Fibroblast of lung (primary cell): ENCODE measurements around the gene EFHD1. TPM values are rescaled to one million over a fixed set of nuclear protein-coding genes. Genes with fewer than 3 reads are reported as not detected.

Experiments
- DNase-seq, 2 donors: peaks; one replicate each; pipeline versions ENCODE4 v3.0.0 to v3.0.0-alpha.2; 2010; ENCODE audit warnings: low read depth in 2 of 2
- H2AFZ ChIP-seq: 2 replicates; pipeline ENCODE4 v1.5.1; 2012; ENCODE audit warnings: low read length, control low read depth, inconsistent platforms
- H3K27ac ChIP-seq: 2 replicates; pipeline ENCODE4 v1.5.1; 2011; ENCODE audit warnings: low read length, control low read depth; ENCODE audit not compliant: insufficient read depth
- H3K27me3 ChIP-seq: 2 replicates; pipeline ENCODE4 v1.5.1; 2011; ENCODE audit warnings: mild to moderate bottlenecking, low read length; ENCODE audit not compliant: control insufficient read depth, insufficient read depth
- H3K36me3 ChIP-seq: 2 replicates; pipeline ENCODE4 v1.5.1; 2011; ENCODE audit warnings: low read length; ENCODE audit not compliant: control insufficient read depth, insufficient read depth
- H3K4me1 ChIP-seq: 2 replicates; pipeline ENCODE4 v1.5.1; 2011; ENCODE audit warnings: low read length; ENCODE audit not compliant: control insufficient read depth, insufficient read depth; ENCODE audit errors: extremely low read depth
- H3K4me2 ChIP-seq: 2 replicates; pipeline ENCODE4 v1.5.1; 2011; ENCODE audit warnings: low read length, control low read depth; ENCODE audit not compliant: insufficient read depth; ENCODE audit errors: extremely low read depth
- H3K4me3 ChIP-seq, 4 experiments: fragments of 200-600 bp in 1 of 4; sonication (generic) in 1 of 4; replicated peaks in 1 of 4; 2 replicates each; pipeline ENCODE4 v1.5.1; 2011 to 2016; ENCODE audit warnings: low read length in 4 of 4, low read depth in 3 of 4, mild to moderate bottlenecking in 3 of 4, control low read depth in 2 of 4, inconsistent platforms in 1 of 4, mixed read lengths in 1 of 4; ENCODE audit not compliant: insufficient read depth in 1 of 4; ENCODE audit errors: control extremely low read depth in 1 of 4
- H3K79me2 ChIP-seq: 2 replicates; pipeline ENCODE4 v1.5.1; 2012; ENCODE audit warnings: mild to moderate bottlenecking, low read length, inconsistent platforms; ENCODE audit not compliant: control insufficient read depth, insufficient read depth
- H3K9ac ChIP-seq: 2 replicates; pipeline ENCODE4 v1.5.1; 2011; ENCODE audit warnings: mild to moderate bottlenecking, low read length, control low read depth; ENCODE audit not compliant: insufficient read depth
- H3K9me3 ChIP-seq: 2 replicates; pipeline ENCODE4 v1.5.1; 2012; ENCODE audit warnings: low read depth, low read length; ENCODE audit not compliant: control insufficient read depth, insufficient read depth
- H4K20me1 ChIP-seq: 2 replicates; pipeline ENCODE4 v1.5.1; 2011; ENCODE audit warnings: low read length; ENCODE audit not compliant: control insufficient read depth, insufficient read depth; ENCODE audit errors: extremely low read depth
- EZH2 ChIP-seq: IDR thresholded peaks from 2 replicates; pipeline ENCODE4 v1.5.1; 2012; ENCODE audit warnings: low read length, control low read depth, mild to moderate bottlenecking; ENCODE audit errors: missing control alignments
- polyA plus RNA-seq, 2 donors: library from polyadenylated mRNA; depleted of rRNA in 1 of 2; stranded (reverse) in 1 of 2; unstranded in 1 of 2; fragments of >200 nt; gene quantifications; 2 replicates each; pipeline ENCODE4 v1.2.1, GENCODE V29; 2011 to 2012; ENCODE audit warnings: missing spikeins in 1 of 2
- total RNA-seq: library from RNA; depleted of rRNA; stranded (reverse); fragments of >200 nt; gene quantifications from 2 replicates; pipeline ENCODE4 v1.2.1, GENCODE V29; 2014
- TF ChIP-seq, protein P1 (sequence below), 2 donors: IDR thresholded peaks in 1 of 2; conservative IDR thresholded peaks in 1 of 2; 1 replicate in 1 of 2; 2 replicates in 1 of 2; pipeline ENCODE4 v1.5.1; 2011 to 2012; ENCODE audit warnings: low read length in 2 of 2, control low read depth in 1 of 2, inconsistent platforms in 1 of 2, low read depth in 1 of 2, mild to moderate bottlenecking in 1 of 2

EFHD1 gene
- total and polyA plus RNA-seq, 2 donors (not counting 1 experiment from before 2014, with no cell fraction given): 0.83 TPM; not detected in 1

DNA sequence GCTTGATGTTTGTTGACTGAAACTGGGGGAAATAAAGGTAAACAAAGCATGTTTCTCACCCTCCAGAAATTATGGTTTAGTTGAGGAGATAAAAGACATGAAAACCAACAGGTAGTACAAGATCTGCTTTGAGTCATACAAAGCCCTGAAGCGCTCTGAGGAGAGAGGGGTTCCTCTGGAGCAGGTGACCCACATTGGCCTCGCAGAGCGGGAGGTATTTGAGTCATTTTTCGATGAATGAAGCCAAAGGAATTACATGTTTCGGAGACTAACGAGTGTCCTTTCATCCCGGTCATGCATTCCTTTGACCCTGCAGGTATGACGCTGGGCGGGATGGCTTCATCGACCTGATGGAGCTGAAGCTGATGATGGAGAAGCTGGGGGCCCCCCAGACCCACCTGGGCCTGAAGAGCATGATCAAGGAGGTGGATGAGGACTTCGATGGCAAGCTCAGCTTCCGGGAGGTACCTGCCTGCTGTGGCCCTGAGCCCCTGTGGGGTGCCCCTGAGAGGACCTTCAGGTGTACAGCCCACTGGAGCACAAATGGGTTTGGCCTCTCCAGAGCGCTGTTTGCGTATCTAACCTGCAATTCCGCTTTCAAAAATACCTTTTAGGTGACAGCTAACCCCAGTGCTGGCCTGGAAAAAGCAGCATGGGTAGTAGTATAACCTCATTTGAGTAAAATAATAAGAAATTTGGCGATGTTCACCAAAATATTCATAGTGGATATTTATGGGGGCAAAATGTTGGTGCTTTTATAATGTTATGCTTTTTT is 29.3 kb downstream of the EFHD1 start:
- DNase-seq: no peak
- Histone ChIP-seq H3K36me3 (no peaks in the 10 kb centered on the region), H3K27me3 (no peaks in the 10 kb centered on the region), H2AFZ (no peak overlapping the region), H4K20me1 (no peaks in the 10 kb centered on the region), H3K27ac (no peak overlapping the region), H3K9me3 (no peaks in the 10 kb centered on the region), H3K79me2 (no peaks in the 10 kb centered on the region), H3K9ac (no peak overlapping the region), H3K4me3 (no peak overlapping the region), H3K4me2 (no peak overlapping the region), H3K4me1 (no peaks in the 10 kb centered on the region)
- TF ChIP-seq, protein P1, sequence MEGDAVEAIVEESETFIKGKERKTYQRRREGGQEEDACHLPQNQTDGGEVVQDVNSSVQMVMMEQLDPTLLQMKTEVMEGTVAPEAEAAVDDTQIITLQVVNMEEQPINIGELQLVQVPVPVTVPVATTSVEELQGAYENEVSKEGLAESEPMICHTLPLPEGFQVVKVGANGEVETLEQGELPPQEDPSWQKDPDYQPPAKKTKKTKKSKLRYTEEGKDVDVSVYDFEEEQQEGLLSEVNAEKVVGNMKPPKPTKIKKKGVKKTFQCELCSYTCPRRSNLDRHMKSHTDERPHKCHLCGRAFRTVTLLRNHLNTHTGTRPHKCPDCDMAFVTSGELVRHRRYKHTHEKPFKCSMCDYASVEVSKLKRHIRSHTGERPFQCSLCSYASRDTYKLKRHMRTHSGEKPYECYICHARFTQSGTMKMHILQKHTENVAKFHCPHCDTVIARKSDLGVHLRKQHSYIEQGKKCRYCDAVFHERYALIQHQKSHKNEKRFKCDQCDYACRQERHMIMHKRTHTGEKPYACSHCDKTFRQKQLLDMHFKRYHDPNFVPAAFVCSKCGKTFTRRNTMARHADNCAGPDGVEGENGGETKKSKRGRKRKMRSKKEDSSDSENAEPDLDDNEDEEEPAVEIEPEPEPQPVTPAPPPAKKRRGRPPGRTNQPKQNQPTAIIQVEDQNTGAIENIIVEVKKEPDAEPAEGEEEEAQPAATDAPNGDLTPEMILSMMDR (conservative IDR thresholded peaks at IDR 0.05 in 1 of 2, IDR thresholded peaks at IDR 0.05 in 1 of 2; ENCODE audit: low read depth in 1 of 2, low read length in 2 of 2): no peak
- no peak for TF ChIP-seq EZH2

DNA sequence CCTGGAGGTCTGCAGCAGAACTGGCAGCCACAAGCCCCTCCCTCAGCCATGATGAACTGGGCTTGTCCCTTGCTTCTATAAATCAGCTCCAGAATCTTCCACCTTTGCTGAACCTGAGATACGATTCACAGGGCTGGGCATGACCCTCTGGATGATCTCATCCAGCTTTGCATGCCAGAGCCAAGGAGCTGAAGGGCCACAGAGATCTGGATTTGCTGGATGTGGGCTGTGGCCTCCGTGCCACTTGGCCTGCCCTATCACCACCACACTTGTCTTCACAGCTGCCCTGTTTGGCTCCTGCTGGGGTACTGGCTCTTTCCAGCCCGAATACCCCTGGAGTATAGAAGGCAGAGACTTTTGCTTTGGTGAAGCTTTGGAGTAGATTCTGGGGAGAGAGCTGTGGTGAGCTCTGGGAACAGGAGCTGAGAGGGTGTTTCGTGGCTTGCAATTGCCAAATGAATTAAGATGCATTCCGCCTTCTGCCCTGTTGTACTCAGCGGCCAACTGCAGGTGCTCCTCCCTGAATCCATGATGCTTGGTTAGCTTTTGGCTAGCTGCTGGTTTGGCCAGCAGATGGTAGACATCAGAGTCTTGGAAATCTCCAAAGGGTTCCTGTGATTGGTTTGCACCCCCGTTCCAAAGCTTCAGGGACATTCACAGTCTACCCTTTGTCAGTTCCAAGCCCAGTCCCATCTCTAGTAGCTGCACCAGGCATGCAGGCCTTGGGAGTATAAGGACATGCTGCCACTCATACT is 32.8 kb downstream of the EFHD1 start:
- Histone ChIP-seq H3K79me2 (no peaks in the 10 kb centered on the region), H3K9me3 (no peaks in the 10 kb centered on the region), H3K4me1 (no peaks in the 10 kb centered on the region), H3K27me3 (no peaks in the 10 kb centered on the region), H2AFZ (no peak overlapping the region), H3K27ac (no peak overlapping the region), H3K36me3 (no peaks in the 10 kb centered on the region), H3K4me2 (no peak overlapping the region), H3K4me3 (no peak overlapping the region), H4K20me1 (no peaks in the 10 kb centered on the region), H3K9ac (no peak overlapping the region)
- DNase-seq: no peak
- TF ChIP-seq, protein P1 (conservative IDR thresholded peaks at IDR 0.05 in 1 of 2, IDR thresholded peaks at IDR 0.05 in 1 of 2; ENCODE audit: low read depth in 1 of 2, low read length in 2 of 2): no peak

DNA sequence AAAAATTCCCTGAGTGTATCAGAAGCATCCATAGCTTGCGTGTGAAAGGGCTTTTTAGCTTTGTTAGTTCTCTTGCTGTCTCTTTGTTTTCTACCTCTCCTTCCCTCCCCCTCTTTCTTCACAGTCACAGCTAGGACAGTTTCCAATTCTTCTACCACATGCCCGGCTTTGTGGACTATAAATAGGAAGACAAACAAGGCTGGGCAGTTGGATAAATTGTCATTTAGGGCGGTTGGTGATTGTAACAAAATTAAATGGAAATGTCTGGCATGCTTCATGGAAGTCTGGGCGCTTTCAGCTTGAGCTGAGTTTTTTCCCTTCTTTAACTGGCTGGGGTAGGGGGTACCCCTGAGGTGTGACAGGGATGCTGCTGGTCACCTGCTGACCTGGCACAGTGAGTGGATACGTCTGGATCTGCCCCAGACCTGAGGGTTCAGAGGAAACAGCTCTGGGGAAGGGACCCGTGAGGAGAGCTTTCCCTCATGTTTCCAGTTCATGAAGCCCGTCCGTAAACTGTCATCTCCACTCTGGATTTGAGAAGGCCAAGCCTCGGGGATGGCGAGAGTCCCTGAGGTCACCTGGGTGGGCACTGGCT is 34.7 kb downstream of the EFHD1 start:
- DNase-seq: peak in 1 of 2 donors; percentile 25
- no peak for TF ChIP-seq EZH2
- TF ChIP-seq, protein P1 (conservative IDR thresholded peaks at IDR 0.05 in 1 of 2, IDR thresholded peaks at IDR 0.05 in 1 of 2; ENCODE audit: low read depth in 1 of 2, low read length in 2 of 2): no peak
- no peak overlapping the region for H3K27ac ChIP-seq

More for the DNA sequence above, 34.7 kb downstream of the EFHD1 start:
- no peak overlapping the region for H3K9ac ChIP-seq
- no peak overlapping the region for H3K4me3 ChIP-seq
- H3K36me3 ChIP-seq: no peaks in the 10 kb centered on the region
- no peaks in the 10 kb centered on the region for H4K20me1 ChIP-seq
- H3K9me3 ChIP-seq: no peaks in the 10 kb centered on the region
- no peaks in the 10 kb centered on the region for H3K79me2 ChIP-seq
- no peaks in the 10 kb centered on the region for H3K4me1 ChIP-seq
- no peak overlapping the region for H2AFZ ChIP-seq
- no peaks in the 10 kb centered on the region for H3K27me3 ChIP-seq
- no peak overlapping the region for H3K4me2 ChIP-seq
